ENCODE results near the gene IQSEC3. TPM values are rescaled to one million over a fixed set of nuclear protein-coding genes. Genes with fewer than 3 reads are reported as not detected.
A peak's percentile ranks its signal among the peaks of the same experiment; 100 is the strongest.

Gene IQSEC3
- total and polyA plus RNA-seq, 2 of the 13 experiments (the other 11 are each of a cell fraction or from before 2014, with no cell fraction given), result not detected

DNA sequence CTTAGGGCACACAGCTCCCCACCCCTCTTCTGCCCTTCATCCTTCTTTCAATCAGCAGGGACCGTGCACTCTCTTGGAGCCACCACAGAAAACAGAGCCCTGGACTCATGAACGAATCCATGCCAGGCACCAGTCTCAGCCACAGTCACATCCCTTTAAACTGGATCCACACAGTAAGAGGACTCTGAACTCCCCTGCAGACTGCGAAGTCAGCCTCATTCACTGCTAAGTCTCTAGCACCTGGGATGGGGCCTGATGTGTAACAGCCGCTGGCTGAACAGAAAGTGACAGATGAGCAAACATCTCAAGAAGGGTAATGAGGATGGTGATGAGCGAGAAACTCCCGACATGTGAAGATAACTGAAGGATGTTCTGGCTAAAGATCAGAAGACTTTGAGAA, 45.8 kb upstream of the IQSEC3 start (continued):
- TF ChIP-seq, protein P1, sequence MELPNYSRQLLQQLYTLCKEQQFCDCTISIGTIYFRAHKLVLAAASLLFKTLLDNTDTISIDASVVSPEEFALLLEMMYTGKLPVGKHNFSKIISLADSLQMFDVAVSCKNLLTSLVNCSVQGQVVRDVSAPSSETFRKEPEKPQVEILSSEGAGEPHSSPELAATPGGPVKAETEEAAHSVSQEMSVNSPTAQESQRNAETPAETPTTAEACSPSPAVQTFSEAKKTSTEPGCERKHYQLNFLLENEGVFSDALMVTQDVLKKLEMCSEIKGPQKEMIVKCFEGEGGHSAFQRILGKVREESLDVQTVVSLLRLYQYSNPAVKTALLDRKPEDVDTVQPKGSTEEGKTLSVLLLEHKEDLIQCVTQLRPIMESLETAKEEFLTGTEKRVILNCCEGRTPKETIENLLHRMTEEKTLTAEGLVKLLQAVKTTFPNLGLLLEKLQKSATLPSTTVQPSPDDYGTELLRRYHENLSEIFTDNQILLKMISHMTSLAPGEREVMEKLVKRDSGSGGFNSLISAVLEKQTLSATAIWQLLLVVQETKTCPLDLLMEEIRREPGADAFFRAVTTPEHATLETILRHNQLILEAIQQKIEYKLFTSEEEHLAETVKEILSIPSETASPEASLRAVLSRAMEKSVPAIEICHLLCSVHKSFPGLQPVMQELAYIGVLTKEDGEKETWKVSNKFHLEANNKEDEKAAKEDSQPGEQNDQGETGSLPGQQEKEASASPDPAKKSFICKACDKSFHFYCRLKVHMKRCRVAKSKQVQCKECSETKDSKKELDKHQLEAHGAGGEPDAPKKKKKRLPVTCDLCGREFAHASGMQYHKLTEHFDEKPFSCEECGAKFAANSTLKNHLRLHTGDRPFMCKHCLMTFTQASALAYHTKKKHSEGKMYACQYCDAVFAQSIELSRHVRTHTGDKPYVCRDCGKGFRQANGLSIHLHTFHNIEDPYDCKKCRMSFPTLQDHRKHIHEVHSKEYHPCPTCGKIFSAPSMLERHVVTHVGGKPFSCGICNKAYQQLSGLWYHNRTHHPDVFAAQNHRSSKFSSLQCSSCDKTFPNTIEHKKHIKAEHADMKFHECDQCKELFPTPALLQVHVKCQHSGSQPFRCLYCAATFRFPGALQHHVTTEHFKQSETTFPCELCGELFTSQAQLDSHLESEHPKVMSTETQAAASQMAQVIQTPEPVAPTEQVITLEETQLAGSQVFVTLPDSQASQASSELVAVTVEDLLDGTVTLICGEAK (IDR thresholded peaks at IDR 0.05), result no peak
- TF ChIP-seq, protein P1 (CRISPR knock-in tag; IDR thresholded peaks at IDR 0.05), result peak; percentile 35; the same call in 1 of the 2 replicates
- TF ChIP-seq, protein P2, sequence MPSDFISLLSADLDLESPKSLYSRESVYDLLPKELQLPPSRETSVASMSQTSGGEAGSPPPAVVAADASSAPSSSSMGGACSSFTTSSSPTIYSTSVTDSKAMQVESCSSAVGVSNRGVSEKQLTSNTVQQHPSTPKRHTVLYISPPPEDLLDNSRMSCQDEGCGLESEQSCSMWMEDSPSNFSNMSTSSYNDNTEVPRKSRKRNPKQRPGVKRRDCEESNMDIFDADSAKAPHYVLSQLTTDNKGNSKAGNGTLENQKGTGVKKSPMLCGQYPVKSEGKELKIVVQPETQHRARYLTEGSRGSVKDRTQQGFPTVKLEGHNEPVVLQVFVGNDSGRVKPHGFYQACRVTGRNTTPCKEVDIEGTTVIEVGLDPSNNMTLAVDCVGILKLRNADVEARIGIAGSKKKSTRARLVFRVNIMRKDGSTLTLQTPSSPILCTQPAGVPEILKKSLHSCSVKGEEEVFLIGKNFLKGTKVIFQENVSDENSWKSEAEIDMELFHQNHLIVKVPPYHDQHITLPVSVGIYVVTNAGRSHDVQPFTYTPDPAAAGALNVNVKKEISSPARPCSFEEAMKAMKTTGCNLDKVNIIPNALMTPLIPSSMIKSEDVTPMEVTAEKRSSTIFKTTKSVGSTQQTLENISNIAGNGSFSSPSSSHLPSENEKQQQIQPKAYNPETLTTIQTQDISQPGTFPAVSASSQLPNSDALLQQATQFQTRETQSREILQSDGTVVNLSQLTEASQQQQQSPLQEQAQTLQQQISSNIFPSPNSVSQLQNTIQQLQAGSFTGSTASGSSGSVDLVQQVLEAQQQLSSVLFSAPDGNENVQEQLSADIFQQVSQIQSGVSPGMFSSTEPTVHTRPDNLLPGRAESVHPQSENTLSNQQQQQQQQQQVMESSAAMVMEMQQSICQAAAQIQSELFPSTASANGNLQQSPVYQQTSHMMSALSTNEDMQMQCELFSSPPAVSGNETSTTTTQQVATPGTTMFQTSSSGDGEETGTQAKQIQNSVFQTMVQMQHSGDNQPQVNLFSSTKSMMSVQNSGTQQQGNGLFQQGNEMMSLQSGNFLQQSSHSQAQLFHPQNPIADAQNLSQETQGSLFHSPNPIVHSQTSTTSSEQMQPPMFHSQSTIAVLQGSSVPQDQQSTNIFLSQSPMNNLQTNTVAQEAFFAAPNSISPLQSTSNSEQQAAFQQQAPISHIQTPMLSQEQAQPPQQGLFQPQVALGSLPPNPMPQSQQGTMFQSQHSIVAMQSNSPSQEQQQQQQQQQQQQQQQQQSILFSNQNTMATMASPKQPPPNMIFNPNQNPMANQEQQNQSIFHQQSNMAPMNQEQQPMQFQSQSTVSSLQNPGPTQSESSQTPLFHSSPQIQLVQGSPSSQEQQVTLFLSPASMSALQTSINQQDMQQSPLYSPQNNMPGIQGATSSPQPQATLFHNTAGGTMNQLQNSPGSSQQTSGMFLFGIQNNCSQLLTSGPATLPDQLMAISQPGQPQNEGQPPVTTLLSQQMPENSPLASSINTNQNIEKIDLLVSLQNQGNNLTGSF (CRISPR knock-in tag; IDR thresholded peaks at IDR 0.05), result no peak
- peak; percentile 83 for TF ChIP-seq HDAC2 (CRISPR knock-in tag; IDR thresholded peaks at IDR 0.05)
- TF ChIP-seq, protein P3, sequence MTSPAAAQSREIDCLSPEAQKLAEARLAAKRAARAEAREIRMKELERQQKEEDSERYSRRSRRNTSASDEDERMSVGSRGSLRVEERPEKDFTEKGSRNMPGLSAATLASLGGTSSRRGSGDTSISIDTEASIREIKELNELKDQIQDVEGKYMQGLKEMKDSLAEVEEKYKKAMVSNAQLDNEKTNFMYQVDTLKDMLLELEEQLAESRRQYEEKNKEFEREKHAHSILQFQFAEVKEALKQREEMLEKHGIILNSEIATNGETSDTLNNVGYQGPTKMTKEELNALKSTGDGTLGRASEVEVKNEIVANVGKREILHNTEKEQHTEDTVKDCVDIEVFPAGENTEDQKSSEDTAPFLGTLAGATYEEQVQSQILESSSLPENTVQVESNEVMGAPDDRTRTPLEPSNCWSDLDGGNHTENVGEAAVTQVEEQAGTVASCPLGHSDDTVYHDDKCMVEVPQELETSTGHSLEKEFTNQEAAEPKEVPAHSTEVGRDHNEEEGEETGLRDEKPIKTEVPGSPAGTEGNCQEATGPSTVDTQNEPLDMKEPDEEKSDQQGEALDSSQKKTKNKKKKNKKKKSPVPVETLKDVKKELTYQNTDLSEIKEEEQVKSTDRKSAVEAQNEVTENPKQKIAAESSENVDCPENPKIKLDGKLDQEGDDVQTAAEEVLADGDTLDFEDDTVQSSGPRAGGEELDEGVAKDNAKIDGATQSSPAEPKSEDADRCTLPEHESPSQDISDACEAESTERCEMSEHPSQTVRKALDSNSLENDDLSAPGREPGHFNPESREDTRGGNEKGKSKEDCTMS (CRISPR knock-in tag; conservative IDR thresholded peaks at IDR 0.05), result no peak
- 0 out of 2 replicates have a peak, but pooled peaks have one; percentile 51 for TF ChIP-seq KLF11 (CRISPR knock-in tag; IDR thresholded peaks at IDR 0.05)
- no peak for TF ChIP-seq KLF13 (CRISPR knock-in tag; IDR thresholded peaks at IDR 0.05)
- TF ChIP-seq ZNF224 (CRISPR knock-in tag; IDR thresholded peaks at IDR 0.05), result peak; percentile 26; the same call in 1 of the 2 replicates
- TF ChIP-seq, protein P4, sequence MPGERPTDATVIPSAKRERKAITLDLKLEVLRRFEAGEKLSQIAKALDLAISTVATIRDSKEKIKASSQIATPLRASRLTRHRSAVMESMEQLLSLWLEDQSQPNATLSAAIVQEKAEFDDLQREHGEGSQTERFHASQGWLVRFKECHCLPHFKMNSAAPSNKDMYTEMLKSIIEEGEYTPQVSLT (CRISPR knock-in tag; IDR thresholded peaks at IDR 0.05; ENCODE audit: borderline replicate concordance, low read depth), result no peak
- TF ChIP-seq SPEN (CRISPR knock-in tag; IDR thresholded peaks at IDR 0.05; ENCODE audit: low read depth), result peak; percentile 79
- no peak for TF ChIP-seq ESRRA (CRISPR knock-in tag; IDR thresholded peaks at IDR 0.05; ENCODE audit: low read depth)
- no peak for TF ChIP-seq ZNF768 (CRISPR knock-in tag; IDR thresholded peaks at IDR 0.05)
- 0 out of 2 replicates have a peak, but pooled peaks have one; percentile 49 for TF ChIP-seq MIER3 (CRISPR knock-in tag; IDR thresholded peaks at IDR 0.05; ENCODE audit: borderline replicate concordance)
